K562 (cell line): Measurements from ENCODE around the gene OLIG3. TPM values are rescaled to one million over a fixed set of nuclear protein-coding genes. Genes with fewer than 3 reads are reported as not detected.

Experiments
- HDAC1 ChIP-seq, 2 experiments: fragments of 450-650 bp; IDR thresholded peaks; 2 replicates each; pipeline ENCODE4 v1.6.1; 2016 to 2017; ENCODE audit warnings: inconsistent platforms in 1 of 2, mild to moderate bottlenecking in 1 of 2, moderate library complexity in 1 of 2
- HNRNPL ChIP-seq: fragments of 200-400 bp; formaldehyde crosslinking; IDR thresholded peaks from 2 replicates; pipeline ENCODE4 v1.6.1; 2017; ENCODE audit warnings: low read depth, mild to moderate bottlenecking, low read length
- IRF2 ChIP-seq: sonication (generic); formaldehyde crosslinking; IDR thresholded peaks from 2 replicates; pipeline ENCODE4 v1.8.1; 2022; ENCODE audit warnings: mild to moderate bottlenecking, missing genetic modification reagents
- NR2C1 ChIP-seq, 2 experiments: fragments of 450-650 bp; IDR thresholded peaks; 2 replicates each; pipeline ENCODE4 v1.6.1; 2017; ENCODE audit warnings: mild to moderate bottlenecking in 2 of 2, antibody characterized with exemption in 1 of 2, inconsistent platforms in 1 of 2, missing compliant biosample characterization in 1 of 2, missing genetic modification characterization in 1 of 2
- RBM25 ChIP-seq: fragments of 200-400 bp; formaldehyde crosslinking; IDR thresholded peaks from 2 replicates; pipeline ENCODE4 v1.6.1; 2018; ENCODE audit warnings: low read length, low read depth, moderate library complexity; ENCODE audit not compliant: severe bottlenecking
- ZNF121 ChIP-seq: sonication (generic); formaldehyde crosslinking; conservative IDR thresholded peaks from 2 replicates; pipeline ENCODE4 v1.8.0; 2022; ENCODE audit warnings: missing genetic modification reagents
- ZNF165 ChIP-seq: fragments of 250-450 bp; sonication (Bioruptor Pico); IDR thresholded peaks from 2 replicates; pipeline ENCODE4 v1.4.0; 2020; ENCODE audit warnings: borderline replicate concordance
- ZNF695 ChIP-seq: fragments of 450-650 bp; formaldehyde crosslinking; IDR thresholded peaks from 2 replicates; pipeline ENCODE4 v1.4.0; 2020; ENCODE audit warnings: mild to moderate bottlenecking, moderate library complexity
- polyA plus RNA-seq, 8 experiments: library from polyadenylated mRNA; depleted of rRNA in 4 of 8; stranded (reverse) in 5 of 8; unstranded in 3 of 8; fragments of >200 nt; fragmentation: Nextera tagmentation in 2 of 8; fragmentation: Illumina TruSeq in 1 of 8; extraction: Ambion mirVana in 2 of 8; extraction: Trizol in 1 of 8; gene quantifications; 2 replicates each; pipeline versions ENCODE4 v1.2.1 to v1.2.3, GENCODE V29; 2011 to 2014; ENCODE audit warnings: inconsistent platforms in 1 of 8, missing spikeins in 1 of 8
- total RNA-seq, 7 experiments: library from RNA; depleted of rRNA in 6 of 7; stranded (reverse); fragments of >200 nt in 6 of 7; fragmentation: Illumina TruSeq in 2 of 7; extraction: Trizol in 2 of 7; gene quantifications; 2 replicates each; pipeline versions ENCODE4 v1.2.1 to v1.2.3, GENCODE V29; 2011 to 2021; ENCODE audit warnings: low replicate concordance in 1 of 7
- TF ChIP-seq, protein P1 (sequence below): fragments of 450-650 bp; IDR thresholded peaks from one replicate; pipeline ENCODE4 v1.6.1; 2018; ENCODE audit warnings: mild to moderate bottlenecking, moderate library complexity; ENCODE audit not compliant: partially characterized antibody

Gene OLIG3
- total and polyA plus RNA-seq, 9 of the 15 experiments (the other 6 are each of a cell fraction or from before 2014, with no cell fraction given): not detected

DNA sequence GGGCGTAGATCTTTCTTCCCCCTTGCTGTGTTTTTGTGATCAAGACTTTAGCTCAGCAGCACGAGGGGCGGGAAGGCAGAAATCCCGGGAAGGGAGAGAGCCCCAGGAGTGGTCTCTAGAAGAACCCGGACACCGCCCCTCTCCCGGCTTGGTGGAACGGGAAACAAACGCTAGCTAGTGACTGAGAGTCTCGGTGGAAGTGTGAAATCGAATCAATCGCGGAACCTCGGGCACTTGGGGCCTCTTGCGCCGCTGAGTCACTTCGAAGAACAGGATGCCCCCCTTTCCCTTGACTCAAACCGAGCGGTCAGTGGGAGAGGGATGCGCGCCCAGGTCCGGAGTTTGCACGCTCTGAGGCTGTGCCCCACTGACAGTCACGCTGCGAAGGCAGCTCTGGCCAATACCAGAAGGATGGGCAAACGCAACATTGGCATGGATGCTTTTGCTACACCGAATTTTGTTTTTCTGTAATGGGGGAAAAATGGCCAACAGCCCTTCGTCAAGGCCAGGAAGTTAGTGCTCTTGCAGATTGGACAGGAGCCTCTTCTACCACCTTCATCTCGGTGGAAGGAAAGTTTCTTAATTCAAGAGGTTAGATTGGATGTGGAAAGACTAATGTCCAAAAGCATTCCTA is 1.6 kb upstream of the OLIG3 start (continued):
- TF ChIP-seq ZNF165 (no peak), ZNF695 (CRISPR knock-in tag) (no peak), ZNF121 (no peak), NR2C1 (IDR thresholded peaks at IDR 0.05) (no peak), NR2C1 (tag; IDR thresholded peaks at IDR 0.05) (no peak), HDAC1 (IDR thresholded peaks at IDR 0.05) (no peak), IRF2 (CRISPR knock-in tag) (no peak), RBM25 (no peak), HNRNPL (no peak)
- TF ChIP-seq, protein P1, sequence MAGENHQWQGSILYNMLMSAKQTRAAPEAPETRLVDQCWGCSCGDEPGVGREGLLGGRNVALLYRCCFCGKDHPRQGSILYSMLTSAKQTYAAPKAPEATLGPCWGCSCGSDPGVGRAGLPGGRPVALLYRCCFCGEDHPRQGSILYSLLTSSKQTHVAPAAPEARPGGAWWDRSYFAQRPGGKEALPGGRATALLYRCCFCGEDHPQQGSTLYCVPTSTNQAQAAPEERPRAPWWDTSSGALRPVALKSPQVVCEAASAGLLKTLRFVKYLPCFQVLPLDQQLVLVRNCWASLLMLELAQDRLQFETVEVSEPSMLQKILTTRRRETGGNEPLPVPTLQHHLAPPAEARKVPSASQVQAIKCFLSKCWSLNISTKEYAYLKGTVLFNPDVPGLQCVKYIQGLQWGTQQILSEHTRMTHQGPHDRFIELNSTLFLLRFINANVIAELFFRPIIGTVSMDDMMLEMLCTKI: no peak
